ENCODE data around the gene HTT. TPM values are rescaled to one million over a fixed set of nuclear protein-coding genes. Genes with fewer than 3 reads are reported as not detected.

Gene HTT
- total RNA-seq, 2 experiments from 2014 or later = 54.2 to 56.5 TPM

DNA sequence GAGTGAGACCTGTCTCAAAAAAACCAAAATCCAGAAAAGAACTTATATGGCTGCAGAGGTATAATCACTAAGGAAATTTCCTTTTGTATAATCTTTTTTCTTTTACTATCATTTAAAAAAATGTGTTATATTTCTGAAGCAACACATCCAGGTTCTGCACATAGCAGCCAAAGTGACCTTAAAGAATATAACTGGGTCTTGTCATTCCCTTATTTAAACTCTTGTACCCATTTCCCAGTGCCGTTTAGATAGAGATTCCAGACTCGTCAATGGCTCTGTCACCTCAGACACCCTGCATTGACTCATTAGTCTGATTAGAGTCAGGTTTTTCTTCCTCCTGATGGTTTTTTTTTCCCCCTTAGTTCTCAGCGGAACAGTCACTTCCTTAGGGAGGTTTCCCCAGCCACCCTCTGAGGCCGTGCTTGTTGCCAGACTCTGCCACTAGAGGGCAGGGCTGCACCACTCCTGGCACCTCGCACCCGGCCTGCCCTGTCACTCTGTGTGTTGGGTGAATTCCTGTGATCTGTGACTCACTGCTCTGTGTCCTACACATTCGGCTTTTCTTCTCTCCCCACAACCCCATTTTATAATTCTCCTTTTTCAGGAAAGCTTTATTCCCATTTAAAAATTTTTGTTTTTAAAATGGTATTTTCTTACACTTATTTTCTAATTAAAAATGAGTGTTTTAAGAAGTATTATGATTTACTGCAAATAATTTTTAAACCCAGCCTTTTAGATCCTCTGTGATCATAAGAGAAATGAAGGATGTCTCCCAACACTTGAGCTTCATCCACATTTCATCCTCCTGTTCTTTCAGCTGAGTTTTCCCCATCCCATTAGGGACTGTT lies 32.1 kb downstream of the HTT start:
- POLR2A ChIA-PET = interaction anchor here (1.0 kb wide), 2 partner anchors 16 to 28 kb away, joined by 3 read pairs; no protein-coding TSS in a partner anchor
- TF ChIP-seq, protein P1, sequence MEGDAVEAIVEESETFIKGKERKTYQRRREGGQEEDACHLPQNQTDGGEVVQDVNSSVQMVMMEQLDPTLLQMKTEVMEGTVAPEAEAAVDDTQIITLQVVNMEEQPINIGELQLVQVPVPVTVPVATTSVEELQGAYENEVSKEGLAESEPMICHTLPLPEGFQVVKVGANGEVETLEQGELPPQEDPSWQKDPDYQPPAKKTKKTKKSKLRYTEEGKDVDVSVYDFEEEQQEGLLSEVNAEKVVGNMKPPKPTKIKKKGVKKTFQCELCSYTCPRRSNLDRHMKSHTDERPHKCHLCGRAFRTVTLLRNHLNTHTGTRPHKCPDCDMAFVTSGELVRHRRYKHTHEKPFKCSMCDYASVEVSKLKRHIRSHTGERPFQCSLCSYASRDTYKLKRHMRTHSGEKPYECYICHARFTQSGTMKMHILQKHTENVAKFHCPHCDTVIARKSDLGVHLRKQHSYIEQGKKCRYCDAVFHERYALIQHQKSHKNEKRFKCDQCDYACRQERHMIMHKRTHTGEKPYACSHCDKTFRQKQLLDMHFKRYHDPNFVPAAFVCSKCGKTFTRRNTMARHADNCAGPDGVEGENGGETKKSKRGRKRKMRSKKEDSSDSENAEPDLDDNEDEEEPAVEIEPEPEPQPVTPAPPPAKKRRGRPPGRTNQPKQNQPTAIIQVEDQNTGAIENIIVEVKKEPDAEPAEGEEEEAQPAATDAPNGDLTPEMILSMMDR (IDR thresholded peaks at IDR 0.05) = peak; percentile 94

DNA sequence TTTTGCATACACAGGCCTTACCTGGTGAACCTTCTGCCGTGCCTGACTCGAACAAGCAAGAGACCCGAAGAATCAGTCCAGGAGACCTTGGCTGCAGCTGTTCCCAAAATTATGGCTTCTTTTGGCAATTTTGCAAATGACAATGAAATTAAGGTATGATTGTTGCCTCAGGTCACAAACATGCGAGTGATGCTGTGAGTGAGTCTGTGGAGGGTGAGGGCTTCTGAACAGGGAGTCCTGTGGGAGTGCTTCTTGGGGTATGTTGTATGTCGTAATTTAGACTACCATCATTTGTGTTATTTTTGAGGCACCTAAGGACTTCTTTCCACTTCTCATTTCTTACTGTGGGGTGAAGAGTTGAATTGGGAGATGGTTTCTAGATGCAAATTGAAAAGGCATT lies 32.8 kb downstream of the HTT start:
- H3K27ac Mint-ChIP-seq = no peak overlapping the region
- no peak overlapping the region for H3K4me3 Mint-ChIP-seq

More for the DNA sequence above, 32.1 kb downstream of the HTT start:
- DNase-seq (peak; percentile 93), ATAC-seq (peak; percentile 100)
- Mint-ChIP-seq H3K27me3 (no peaks in the 10 kb centered on the region), H3K36me3 (ENCODE audit: low read depth) (peaks cover 20% of the 10 kb centered on the region), H3K27ac (peak overlapping the region; percentile 62), H3K4me3 (no peak overlapping the region), H3K9me3 (no peaks in the 10 kb centered on the region), H3K4me1 (ENCODE audit: low read depth) (peaks cover 22% of the 10 kb centered on the region)
- CTCF ChIA-PET = interaction anchor here (0.7 to 3.2 kb wide), 31 partner anchors 8 to 774 kb away, joined by 3 to 31 read pairs (median 5); no protein-coding TSS in a partner anchor
- intact Hi-C loops (cut with micrococcal nuclease) = loop anchor here (10.0 kb wide), 1 partner anchor 348 kb away; no protein-coding TSS in a partner anchor

DNA sequence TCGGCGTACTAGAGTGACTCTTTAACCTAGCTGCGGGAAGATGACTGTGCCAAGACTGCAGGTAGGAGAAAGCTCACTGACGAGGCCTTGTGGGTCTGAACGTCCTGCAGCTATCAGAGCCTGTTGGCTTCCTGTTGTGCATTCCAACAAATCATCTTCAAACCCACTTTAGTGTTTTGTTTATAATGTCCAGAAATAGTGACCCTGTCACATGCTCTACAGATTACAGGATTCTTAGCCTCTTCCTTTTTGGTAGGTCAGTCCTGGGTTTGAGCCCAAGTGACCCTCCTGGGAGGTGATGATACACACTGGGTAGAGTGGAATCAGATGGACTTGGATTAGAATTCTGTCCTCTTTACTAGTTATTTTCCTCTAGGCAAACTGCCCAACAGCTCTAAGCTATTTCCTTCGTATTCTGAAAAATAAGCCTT lies 33.2 kb downstream of the HTT start:
- no peaks in the 10 kb centered on the region for H3K9me3 Mint-ChIP-seq
- TF ChIP-seq, protein P1 (IDR thresholded peaks at IDR 0.05) = no peak
- H3K4me1 Mint-ChIP-seq (ENCODE audit: low read depth) = peaks cover 18% of the 10 kb centered on the region
- CTCF ChIA-PET = interaction anchor here (0.8 to 3.2 kb wide), 23 partner anchors 7 to 773 kb away, joined by 3 to 31 read pairs (median 5); no protein-coding TSS in a partner anchor
- H3K36me3 Mint-ChIP-seq (ENCODE audit: low read depth) = peaks cover 24% of the 10 kb centered on the region
- H3K27ac Mint-ChIP-seq = no peak overlapping the region
- DNase-seq = no peak
- no peak for ATAC-seq
- POLR2A ChIA-PET = interaction anchor here (1.0 kb wide), 1 partner anchor 83 kb away, joined by 4 read pairs; no protein-coding TSS in a partner anchor
- intact Hi-C loops (cut with micrococcal nuclease) = loop anchor here (10.0 kb wide), 1 partner anchor 347 kb away; no protein-coding TSS in a partner anchor
- H3K27me3 Mint-ChIP-seq = no peaks in the 10 kb centered on the region
- H3K4me3 Mint-ChIP-seq = no peak overlapping the region

More for the DNA sequence above, 32.8 kb downstream of the HTT start:
- DNase-seq (no peak), ATAC-seq (no peak)
- Mint-ChIP-seq H3K36me3 (ENCODE audit: low read depth) (peaks cover 23% of the 10 kb centered on the region), H3K27me3 (no peaks in the 10 kb centered on the region), H3K4me1 (ENCODE audit: low read depth) (peaks cover 18% of the 10 kb centered on the region), H3K9me3 (no peaks in the 10 kb centered on the region)
- TF ChIP-seq, protein P1 (IDR thresholded peaks at IDR 0.05) = no peak
- ChIA-PET CTCF (interaction anchor here (0.7 to 3.2 kb wide), 31 partner anchors 8 to 774 kb away, joined by 3 to 31 read pairs (median 5); no protein-coding TSS in a partner anchor), POLR2A (interaction anchor here (1.0 kb wide), 1 partner anchor 16 kb away, joined by 3 read pairs; no protein-coding TSS in a partner anchor)
- intact Hi-C loops (cut with micrococcal nuclease) = loop anchor here (10.0 kb wide), 1 partner anchor 348 kb away; no protein-coding TSS in a partner anchor

DNA sequence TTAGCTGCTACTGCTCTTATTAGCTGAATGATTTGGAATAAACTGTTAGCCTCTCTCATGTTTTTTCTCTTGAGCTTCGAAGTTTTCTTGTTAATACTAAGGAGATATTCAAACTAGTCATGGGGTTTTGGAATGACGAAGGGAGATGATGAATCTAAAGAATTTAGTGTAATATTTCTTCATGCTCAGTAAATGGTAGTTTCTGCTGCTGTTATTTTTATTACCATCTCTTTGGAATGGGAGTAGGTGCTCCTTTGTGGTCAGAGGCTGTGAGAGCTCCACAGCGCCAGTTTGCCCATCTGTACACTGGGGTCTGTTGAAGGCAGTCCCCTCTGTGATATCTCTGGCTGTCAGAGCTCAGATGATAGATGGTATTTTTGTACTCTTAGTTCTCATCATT lies 33.7 kb downstream of the HTT start:
- TF ChIP-seq, protein P1 (IDR thresholded peaks at IDR 0.05) = no peak
- H3K27ac Mint-ChIP-seq = no peak overlapping the region

More for the DNA sequence above, 33.7 kb downstream of the HTT start:
- CTCF ChIA-PET = interaction anchor here (1.2 to 3.2 kb wide), 9 partner anchors 11 to 373 kb away, joined by 3 to 31 read pairs (median 9); no protein-coding TSS in a partner anchor
- no peak for DNase-seq
- ATAC-seq = no peak
- no peaks in the 10 kb centered on the region for H3K27me3 Mint-ChIP-seq
- H3K36me3 Mint-ChIP-seq (ENCODE audit: low read depth) = peaks cover 24% of the 10 kb centered on the region
- POLR2A ChIA-PET = interaction anchor here (1.0 kb wide), 1 partner anchor 82 kb away, joined by 4 read pairs; no protein-coding TSS in a partner anchor
- no peaks in the 10 kb centered on the region for H3K9me3 Mint-ChIP-seq
- intact Hi-C loops (cut with micrococcal nuclease) = loop anchor here (10.0 kb wide), 1 partner anchor 347 kb away; no protein-coding TSS in a partner anchor
- H3K4me1 Mint-ChIP-seq (ENCODE audit: low read depth) = peaks cover 18% of the 10 kb centered on the region
- no peak overlapping the region for H3K4me3 Mint-ChIP-seq
